Measurements from ENCODE around the gene TAF3. TPM values are rescaled to one million over a fixed set of nuclear protein-coding genes. Genes with fewer than 3 reads are reported as not detected.
"Not testable (repeated sequence)": the region's sequence is repeated elsewhere in the genome, so short reads cannot be mapped to it uniquely, and the experiment has no call there.

Gene TAF3
- total RNA-seq, 1 donor from 2014 or later: 4.6 TPM

DNA sequence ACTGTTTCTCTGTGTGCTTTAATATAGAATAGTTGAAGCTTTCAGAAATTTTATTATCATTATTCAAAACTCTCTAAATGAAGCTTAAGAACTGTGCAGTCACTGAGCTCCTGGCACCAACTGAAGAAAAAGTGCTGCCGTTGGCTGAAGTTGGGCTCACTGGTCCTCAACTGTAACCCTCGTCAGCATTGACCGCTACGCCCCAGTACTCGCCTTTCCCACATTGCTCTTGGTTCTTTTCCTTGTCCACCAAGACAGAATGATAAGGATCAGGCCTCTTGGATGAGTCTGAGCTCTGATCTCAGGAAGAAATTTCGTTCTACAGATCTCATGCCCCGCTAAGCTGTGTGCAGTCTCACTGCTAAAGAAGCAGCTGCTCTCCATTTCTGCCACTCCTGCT, 7.9 kb upstream of the TAF3 start:
- DNase-seq (ENCODE audit: low spot score): no peak

DNA sequence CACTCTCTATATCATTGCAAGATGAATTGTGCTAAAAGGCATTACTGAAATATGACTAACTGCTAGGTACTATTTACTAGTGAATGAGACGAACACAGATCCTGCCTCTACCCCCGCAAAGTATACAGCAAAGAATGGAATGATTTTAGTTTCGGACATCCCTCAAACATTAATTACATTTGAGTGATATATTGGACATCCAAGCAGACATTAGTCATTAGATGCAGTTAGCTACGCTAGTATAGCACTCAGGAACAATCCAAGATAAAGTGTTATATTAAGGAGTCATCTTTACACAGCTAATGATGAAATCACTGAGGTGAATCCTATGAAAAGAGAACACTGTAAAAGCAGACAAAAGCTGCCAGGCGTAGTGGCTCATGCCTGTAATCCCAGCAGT, 7.3 kb upstream of the TAF3 start:
- DNase-seq (ENCODE audit: low spot score): no peak

DNA sequence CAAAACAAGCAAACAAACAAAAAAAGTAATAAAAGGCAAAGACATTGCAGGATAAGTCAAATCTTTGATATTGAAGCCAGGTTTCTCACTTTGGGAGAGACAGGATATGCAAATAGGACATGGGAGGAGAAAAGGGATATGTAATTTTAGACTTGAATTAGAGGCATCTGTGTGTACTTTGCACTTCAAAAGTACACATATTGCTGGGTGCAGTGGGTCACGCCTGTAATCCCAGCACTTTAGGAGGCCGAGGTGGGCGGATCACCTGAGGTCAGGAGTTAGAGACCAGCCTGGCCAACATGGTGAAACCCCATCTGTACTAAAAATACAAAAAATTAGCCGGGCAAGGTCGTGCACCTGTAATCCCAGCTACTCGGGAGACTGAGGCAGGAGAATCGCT, 6.6 kb upstream of the TAF3 start:
- not testable (repeated sequence) for DNase-seq (ENCODE audit: low spot score)

GRCh38 chr10:7813481-7813880, 4.8 kb upstream of the TAF3 start:
- DNase-seq (ENCODE audit: low spot score): no peak

DNA sequence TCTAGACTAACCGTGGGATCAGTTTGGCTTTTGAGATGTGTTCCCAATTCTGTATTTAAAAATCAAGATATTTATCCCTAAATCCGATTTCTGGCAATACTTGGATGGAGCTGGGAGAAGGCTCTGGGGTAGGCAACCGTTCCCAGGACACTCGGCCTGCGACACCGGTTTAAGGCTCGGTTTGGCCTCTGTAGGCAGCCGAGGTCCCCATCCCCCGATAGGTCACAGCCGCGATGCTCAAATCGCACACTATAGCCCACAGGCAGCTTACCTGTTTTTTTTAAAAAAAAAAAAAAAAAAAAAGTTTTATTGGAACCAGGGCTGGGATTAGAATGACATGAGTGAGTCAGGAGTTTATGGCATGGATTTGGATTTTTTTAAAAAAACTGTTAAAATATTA, 729 bp upstream of the TAF3 start:
- DNase-seq (ENCODE audit: low spot score): no peak

DNA sequence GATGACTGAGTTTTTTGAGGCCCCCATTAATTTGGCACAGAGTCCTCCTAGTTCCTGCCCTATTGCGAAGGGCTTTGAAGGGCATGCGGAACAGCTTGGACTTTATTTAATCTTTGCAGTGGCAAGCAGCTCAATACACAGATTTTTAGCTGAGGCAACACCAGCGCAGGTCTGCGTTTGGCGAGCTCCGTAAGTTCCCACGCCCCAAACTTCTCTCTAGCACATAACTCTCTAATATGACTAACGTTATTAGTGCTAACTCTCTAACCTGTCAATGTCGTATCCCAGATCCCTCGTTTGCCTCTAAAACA, 366 bp upstream of the TAF3 start:
- DNase-seq (ENCODE audit: low spot score): no peak

- peak; percentile 58 for DNase-seq (ENCODE audit: low spot score)
Observed at GRCh38 chr10:7819121-7819460, 786 bp downstream of the TAF3 start.

DNA sequence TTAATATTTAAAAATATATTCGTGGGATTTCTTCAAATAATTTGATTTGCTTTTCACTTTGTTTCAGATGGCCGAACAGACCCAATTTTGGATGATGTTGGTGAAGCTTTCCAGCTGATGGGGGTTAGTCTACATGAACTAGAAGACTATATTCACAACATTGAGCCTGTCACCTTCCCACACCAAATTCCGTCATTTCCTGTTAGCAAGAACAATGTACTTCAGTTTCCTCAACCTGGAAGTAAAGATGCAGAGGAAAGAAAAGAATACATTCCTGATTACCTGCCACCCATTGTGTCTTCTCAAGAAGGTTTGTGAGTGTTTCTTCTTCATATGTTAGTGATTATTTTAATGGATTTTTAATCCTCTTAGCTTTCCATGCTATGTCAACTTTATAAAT, 5.9 kb downstream of the TAF3 start:
- no peak for DNase-seq (ENCODE audit: low spot score)

- no peak for DNase-seq (ENCODE audit: low spot score)
Observed at GRCh38 chr10:7826971-7827370, 8.7 kb downstream of the TAF3 start.

- DNase-seq (ENCODE audit: low spot score): no peak
Observed at GRCh38 chr10:7829289-7829834, 11.1 kb downstream of the TAF3 start.

- no peak for DNase-seq (ENCODE audit: low spot score)
Observed at GRCh38 chr10:7832060-7832459, 13.8 kb downstream of the TAF3 start.

DNA sequence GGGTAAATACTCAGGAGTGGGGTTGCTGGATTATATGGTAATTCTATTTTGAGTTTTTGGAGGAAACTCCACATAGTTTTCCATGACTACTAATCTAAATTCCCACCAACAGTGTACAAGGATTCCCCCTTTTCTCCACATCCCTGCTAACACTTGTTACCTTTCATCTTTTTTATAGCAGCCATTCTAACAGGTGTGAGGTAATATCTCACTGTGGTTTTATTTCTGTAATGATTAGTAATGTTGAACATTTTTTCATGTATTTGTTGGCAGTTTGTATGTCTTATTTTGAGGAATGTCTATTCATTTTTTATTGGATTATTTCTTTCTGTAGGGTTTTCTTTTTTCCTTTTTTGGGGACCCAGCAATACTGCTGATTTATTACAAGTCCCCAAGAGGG, 14.9 kb downstream of the TAF3 start:
- no peak for DNase-seq (ENCODE audit: low spot score)

GRCh38 chr10:7834262-7834661, 16.0 kb downstream of the TAF3 start:
- DNase-seq (ENCODE audit: low spot score): no peak

- no peak for DNase-seq (ENCODE audit: low spot score)
Observed at GRCh38 chr10:7836571-7836970, 18.3 kb downstream of the TAF3 start.

- no peak for DNase-seq (ENCODE audit: low spot score)
Observed at GRCh38 chr10:7846591-7846990, 28.3 kb downstream of the TAF3 start.

DNA sequence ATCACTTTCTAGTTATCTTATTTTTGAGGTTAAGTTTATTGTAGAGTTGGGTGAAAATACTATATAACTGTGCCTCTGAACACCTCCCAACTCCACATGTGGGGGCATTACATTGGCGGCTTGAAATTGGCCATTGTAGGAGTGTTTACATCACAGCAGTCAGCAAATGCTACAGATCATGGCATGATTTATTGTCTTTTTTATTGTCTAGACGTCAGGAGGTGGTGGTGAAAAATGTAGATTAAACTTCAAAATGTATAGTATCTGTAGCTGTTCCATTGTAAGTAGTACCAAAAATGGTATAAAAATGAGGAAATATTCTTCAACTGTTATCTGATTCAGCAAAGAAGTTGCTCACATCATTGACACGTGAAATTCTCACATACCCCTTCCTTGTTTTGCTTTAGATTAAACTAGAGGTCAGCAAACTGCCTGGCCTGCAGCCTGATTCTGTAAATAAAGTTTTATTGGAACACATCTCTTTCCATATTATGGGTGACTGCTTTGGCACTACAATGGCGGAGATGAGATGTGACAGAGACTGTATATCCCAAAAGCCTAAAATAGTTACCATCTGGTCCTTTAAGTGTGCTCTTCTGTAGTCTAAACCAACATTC, 35.0 kb downstream of the TAF3 start:
- DNase-seq (ENCODE audit: low spot score): no peak

DNA sequence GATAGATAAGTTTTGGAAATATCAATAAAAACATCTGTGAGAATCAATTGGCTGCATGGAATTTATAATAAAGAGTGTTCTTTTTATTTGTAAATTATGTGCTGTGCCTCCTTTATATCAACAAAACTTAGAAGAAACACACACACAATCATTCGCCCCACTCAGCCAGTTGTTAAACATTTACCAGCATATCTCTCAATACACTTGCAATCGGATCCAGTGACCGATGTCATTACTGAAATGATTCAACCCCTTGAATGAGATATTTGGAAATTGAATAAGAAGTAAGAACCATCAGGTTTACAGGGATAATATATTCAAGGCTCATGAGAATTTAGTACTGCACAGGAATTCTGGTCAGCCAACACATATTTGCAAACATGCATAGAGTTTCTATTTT, 35.6 kb downstream of the TAF3 start:
- no peak for DNase-seq (ENCODE audit: low spot score)

- DNase-seq (ENCODE audit: low spot score): no peak
Observed at GRCh38 chr10:7855205-7855604, 36.9 kb downstream of the TAF3 start.

DNA sequence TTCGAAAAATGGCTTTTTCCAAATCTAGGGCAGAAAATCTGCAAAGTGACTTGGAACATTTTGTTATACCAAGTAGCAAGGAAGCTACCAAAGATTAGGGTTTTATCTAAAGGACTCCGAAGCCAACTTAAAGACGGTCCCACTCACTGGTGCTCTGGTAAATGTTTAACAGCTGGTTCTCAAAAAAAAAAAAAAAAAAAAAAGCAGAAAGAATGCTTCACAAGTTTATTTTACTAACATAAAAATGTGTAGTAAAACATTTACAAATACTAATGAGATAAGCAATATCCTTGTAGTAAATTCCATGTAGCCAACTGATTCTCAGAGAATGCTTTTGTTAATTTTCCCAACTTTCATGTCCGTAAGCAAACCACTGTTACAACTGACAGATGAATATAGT, 38.4 kb downstream of the TAF3 start:
- peak; percentile 55 for DNase-seq (ENCODE audit: low spot score)

DNA sequence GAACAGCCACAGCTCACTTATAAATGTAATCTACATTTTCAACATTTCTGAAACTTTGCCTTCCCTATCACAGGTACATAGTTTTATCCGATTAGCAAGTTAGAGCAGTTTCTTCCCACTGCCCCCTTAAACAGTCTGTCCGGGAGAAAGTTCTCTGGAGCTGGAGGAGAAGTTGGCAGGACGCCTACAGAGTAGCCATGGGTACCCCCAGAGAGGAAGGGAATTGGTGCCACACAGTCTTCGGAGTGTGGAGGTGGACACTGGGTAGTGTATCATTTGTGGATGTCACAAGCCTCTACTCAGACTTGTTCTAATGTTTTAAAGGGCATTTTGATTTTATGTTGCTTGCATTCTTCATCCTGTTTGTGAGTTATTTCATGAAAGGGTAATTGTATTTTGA, 39.0 kb downstream of the TAF3 start:
- DNase-seq (ENCODE audit: low spot score): peak; percentile 6

DNA sequence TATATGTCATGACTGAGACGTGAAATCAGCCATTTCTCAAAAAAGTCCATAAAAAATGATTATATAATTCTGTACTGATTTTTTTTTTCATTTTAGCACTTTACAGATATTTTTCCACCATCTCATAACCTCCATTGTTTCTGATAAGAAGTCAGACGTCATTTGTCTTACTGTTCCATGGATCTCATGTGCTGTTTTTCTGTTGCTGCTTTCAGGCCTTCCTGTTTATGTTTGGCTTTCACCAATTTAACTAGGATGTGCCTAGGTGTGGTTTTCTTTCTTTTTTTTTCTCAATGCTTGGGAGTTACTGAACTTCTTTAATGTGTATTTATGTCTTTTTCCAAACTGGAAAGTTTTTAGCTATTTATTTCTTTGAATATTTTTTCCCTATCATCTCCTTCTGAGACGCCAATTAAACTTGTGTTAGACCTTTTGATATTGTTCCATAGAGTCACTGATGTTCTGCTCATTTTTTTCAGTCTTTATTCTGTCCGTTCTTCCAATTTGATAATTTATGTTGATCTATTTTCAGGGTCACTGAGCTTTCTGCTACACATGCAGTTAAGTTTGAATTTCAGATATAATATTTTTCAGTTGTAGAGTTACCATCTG, 43.3 kb downstream of the TAF3 start:
- DNase-seq (ENCODE audit: low spot score): no peak

DNA sequence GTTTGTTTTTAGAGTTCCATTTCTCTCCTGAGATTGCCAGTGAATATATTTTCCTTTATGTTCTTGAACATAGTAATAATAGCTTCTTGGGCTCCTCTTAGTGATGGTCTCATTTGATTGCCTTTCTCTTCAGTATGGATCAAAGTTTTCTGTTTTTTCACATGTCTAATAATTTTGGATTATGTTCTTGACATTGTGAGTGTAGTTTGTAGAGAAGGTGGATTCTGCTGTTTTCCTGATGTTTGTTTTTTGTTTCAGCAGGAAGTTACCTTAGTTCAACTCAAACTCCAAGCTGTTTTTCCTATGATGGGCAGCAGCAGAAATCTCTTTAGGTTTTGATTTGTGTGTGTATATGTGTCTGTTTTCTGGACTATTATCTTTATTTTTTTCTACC, 43.8 kb downstream of the TAF3 start:
- no peak for DNase-seq (ENCODE audit: low spot score)

DNA sequence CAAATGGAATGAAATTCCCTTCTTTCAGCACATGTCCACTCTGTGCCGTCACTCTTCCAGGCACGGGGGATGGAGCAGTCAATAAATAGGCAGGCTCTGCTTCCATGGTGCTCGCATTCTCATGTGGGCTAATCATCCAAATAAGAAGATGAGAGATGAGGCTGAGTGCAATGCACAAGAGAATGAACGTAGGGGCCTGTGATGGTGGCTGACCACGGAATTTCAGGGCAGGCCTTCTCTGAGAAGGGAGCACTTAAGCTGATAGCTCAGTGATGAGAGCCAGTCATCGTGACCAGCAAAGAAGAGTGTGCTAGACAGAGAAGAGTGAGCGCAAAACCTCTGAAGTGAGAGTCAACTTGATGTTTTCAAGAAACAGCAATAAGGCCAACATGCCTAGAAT, 47.9 kb downstream of the TAF3 start:
- no peak for DNase-seq (ENCODE audit: low spot score)

GRCh38 chr10:7872041-7872442, 53.7 kb downstream of the TAF3 start:
- DNase-seq (ENCODE audit: low spot score): peak; percentile 51
